ENCODE results near the gene MED29.

MED29 gene

GRCh38 chr19:39433480-39434079 is 42.4 kb downstream of the MED29 start:
- TF ChIP-seq ZNF274 (IDR thresholded peaks at IDR 0.05; ENCODE audit: low read depth, low read length) = no peak
- H3K4me3 ChIP-seq (ENCODE audit: low read length) = peak overlapping the region; percentile 94; the same call in 1 of the 2 replicates

- TF ChIP-seq ZNF274 (IDR thresholded peaks at IDR 0.05; ENCODE audit: low read depth, low read length) = no peak
- peak overlapping the region; percentile 94 for H3K4me3 ChIP-seq (ENCODE audit: low read length)
Observed at GRCh38 chr19:39434123-39435076, 43.2 kb downstream of the MED29 start.

- H3K4me3 ChIP-seq (ENCODE audit: low read length) = peak within 1 kb of the TSS; percentile 94
- TF ChIP-seq ZNF274 (IDR thresholded peaks at IDR 0.05; ENCODE audit: low read depth, low read length) = no peak
Observed at GRCh38 chr19:39435499-39436349, 44.5 kb downstream of the MED29 start, which contains the start of gene RPS16. TSS of gene RPS16 (minus strand) at chr19:39435949. CDS start at chr19:39435895, 54 bp downstream.

GRCh38 chr19:39436350-39436716 is 45.2 kb downstream of the MED29 start:
- no peak for TF ChIP-seq ZNF274 (IDR thresholded peaks at IDR 0.05; ENCODE audit: low read depth, low read length)
- peak overlapping the region; percentile 89 for H3K4me3 ChIP-seq (ENCODE audit: low read length)

DNA sequence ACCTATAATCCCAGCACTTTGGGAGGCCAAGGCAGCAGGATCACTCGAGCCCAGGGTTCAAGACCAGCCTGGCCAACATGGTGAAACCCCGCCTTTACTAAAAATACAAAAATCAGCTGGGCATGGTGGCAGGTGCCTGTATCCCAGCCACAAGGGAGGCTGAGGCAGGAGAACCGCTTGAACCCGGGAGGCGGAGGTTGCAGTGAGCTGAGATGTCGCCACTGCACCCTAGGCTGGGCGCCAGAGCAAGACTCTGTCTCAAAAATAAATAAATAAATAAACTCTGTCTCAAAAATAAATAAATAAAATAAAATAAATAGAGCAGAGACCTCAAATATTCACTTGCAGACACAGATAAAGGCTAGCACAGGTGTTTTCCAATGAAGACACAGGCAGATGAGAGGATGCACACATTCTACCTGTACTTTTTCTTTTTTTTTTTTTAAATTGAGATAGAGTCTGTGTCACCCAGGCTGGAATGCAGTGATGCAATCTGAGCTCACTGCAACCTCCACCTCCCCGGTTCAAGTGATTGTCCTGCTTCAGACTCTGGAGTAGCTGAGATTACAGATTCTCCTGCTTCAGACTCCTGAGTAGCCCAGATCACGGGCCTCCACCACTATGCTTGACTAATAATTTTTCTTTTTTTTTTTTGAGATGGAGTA is 47.2 kb downstream of the MED29 start:
- no peak for TF ChIP-seq ZNF274 (IDR thresholded peaks at IDR 0.05; ENCODE audit: low read depth, low read length)
- H3K4me3 ChIP-seq (ENCODE audit: low read length) = no peak overlapping the region

DNA sequence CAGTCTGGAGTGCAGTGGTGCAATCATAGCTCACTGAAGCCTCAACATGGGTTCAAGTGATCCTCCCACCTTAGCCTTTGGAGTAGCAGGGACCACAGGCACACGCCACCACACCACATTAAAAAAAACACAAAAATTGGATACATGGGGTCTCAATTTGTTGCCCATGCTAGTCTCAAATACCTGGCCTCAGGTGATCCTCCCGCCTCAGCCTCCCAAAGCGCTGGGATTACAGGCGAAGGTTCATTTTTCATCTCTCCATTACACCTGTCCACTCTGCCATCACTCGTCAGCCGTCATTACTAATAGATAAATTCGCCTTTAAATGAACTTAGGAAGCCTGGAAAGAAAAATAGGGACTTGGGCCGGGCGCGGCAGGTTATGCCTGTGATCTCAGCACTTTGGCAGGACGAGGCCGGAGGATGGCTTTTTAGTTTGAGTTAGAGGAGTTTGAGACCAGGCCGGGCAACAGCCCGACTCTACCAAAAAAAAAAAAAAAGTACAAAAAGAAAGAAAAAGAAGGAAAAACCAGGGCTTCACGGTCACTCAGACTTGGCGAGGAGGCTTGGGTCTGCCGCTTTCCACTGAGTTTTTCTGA is 53.5 kb downstream of the MED29 start:
- no peak for TF ChIP-seq ZNF274 (IDR thresholded peaks at IDR 0.05; ENCODE audit: low read depth, low read length)

DNA sequence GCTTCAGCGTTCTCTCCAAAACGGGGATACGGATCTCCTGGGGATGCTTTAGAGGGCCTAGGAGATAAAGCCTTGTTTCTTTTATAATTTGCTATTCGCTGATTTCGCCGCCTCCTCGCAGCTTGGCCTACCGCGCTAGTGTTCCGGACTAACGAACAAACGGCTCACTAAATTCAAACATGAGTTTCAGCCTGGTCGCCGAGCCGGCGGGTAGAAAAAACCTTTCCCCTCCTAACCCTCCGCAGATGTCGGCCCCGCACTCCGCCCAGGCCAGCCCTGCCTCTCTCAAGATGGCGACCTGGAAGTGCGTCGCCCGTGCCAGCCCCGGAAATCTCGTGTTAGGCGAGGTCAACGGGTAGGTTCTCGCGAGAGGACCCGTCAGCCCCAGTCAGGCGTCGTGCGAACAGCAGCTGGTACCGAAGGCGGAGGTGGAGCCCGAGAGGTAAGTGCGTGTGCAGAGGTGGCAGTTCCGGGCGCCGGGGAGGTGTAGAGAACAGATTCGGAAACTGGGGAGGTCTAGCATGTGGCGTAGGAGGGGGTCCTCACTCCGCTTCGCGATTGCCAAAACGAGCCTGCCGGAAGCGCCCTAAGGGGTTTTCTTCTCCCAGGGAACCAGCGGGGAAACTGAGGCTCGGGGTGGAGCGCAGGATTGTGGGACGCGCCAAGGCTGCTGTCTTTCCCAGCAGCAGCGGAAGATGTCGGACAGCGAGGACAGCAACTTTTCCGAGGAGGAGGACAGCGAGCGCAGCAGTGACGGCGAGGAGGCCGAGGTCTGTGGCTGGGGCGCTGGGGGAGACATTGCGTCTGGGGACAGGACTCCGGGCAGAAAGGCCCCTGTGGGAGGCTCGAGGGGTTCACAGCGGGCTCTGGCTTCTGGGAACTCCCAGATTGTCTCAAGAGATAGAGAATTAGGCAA is 54.3 kb downstream of the MED29 start, which contains the start of gene SUPT5H:
TSS of gene SUPT5H (plus strand) at position 387 of the 916 bp plus-strand sequence. CDS start at position 696, 309 bp downstream.
- TF ChIP-seq ZNF274 (IDR thresholded peaks at IDR 0.05; ENCODE audit: low read depth, low read length) = no peak

More for the DNA sequence above, 53.5 kb downstream of the MED29 start:
- peak overlapping the region; percentile 85 for H3K4me3 ChIP-seq (ENCODE audit: low read length)

DNA sequence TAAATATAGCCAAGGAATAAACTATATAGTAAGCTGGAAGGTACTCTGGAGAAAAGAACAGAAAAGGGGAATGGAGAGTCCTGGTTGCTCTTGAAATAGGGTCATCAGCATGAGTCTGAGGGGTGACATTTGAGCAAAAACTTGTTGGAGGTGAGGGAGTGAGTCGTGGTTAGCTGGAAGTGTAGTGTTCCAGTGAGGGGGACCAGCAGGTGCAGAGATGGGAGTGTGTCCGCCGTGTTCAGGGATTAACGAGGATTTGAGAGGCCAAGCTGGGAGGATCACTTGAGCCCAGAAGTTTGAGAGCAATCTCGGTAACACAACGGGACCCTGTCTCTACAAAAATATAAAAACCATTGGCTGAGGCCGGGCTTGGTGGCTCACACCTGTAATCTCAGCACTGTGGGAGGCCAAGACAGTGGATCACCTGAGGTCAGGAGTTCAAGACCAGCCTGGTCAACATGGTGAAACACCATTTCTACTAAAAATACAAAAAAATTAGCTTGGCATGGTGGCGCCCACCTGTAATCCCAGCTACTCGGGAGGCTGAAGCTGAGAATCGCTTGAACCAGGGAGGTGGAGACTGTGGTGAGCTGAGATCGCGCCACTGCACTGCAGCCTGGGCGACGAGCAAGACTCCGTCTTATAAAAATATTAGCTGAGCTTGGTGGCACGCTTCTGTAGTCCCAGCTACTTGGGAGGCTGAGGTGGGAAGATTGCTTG is 55.3 kb downstream of the MED29 start:
- TF ChIP-seq ZNF274 (IDR thresholded peaks at IDR 0.05; ENCODE audit: low read depth, low read length) = no peak

More for the DNA sequence above, 54.3 kb downstream of the MED29 start, which contains the start of gene SUPT5H:
- peak within 1 kb of the TSS; percentile 85 for H3K4me3 ChIP-seq (ENCODE audit: low read length)

GRCh38 chr19:39448271-39448670 is 57.1 kb downstream of the MED29 start:
- TF ChIP-seq ZNF274 (IDR thresholded peaks at IDR 0.05; ENCODE audit: low read depth, low read length) = no peak
- H3K4me3 ChIP-seq (ENCODE audit: low read length) = peak overlapping the region; percentile 50; the same call in 1 of the 2 replicates

More for the DNA sequence above, 55.3 kb downstream of the MED29 start:
- peak overlapping the region; percentile 85 for H3K4me3 ChIP-seq (ENCODE audit: low read length)

DNA sequence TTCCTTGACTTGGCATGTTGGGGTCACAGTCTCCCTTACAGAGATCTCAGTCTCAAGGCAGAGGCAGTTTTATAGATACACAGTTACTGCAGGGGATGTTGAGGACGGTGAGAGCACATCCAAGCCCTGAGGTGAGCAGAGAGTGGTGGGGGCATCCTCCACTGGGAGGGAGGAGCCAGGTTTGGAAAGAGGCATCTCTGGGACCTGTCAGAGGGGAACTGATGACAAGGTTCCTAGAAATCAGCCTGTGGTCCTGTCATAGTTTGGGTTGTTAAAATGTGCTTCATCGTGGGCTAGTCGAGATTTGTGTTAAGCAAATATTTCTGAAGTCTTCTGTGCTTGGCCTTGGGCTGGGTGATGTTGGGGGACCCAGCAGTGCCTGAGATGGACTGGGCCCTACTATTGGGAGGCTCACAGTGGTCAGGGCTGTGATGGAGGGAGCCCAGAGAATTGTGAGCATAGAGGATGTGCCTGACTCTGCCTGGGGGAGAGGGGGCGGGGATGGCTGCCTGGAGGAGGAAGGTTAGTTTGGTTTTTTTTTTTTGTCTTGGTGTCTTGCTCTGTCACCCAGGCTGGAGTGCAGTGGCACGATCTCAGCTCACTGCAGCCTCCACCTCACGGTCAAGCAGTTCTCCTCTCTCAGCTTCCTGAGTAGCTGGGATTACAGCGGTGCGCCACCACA is 58.1 kb downstream of the MED29 start:
- no peak overlapping the region for H3K4me3 ChIP-seq (ENCODE audit: low read length)
- TF ChIP-seq ZNF274 (IDR thresholded peaks at IDR 0.05; ENCODE audit: low read depth, low read length) = no peak

Data from GM08714 (cell line).